Femur (tissue), 1 donor: Measurements from ENCODE around the gene KLF5.
A peak's percentile ranks its signal among the peaks of the same experiment; 100 is the strongest.

Experiments used
- DNase-seq: peaks from one replicate; pipeline ENCODE4 v3.0.0-alpha.2; 2017

The KLF5 gene

DNA sequence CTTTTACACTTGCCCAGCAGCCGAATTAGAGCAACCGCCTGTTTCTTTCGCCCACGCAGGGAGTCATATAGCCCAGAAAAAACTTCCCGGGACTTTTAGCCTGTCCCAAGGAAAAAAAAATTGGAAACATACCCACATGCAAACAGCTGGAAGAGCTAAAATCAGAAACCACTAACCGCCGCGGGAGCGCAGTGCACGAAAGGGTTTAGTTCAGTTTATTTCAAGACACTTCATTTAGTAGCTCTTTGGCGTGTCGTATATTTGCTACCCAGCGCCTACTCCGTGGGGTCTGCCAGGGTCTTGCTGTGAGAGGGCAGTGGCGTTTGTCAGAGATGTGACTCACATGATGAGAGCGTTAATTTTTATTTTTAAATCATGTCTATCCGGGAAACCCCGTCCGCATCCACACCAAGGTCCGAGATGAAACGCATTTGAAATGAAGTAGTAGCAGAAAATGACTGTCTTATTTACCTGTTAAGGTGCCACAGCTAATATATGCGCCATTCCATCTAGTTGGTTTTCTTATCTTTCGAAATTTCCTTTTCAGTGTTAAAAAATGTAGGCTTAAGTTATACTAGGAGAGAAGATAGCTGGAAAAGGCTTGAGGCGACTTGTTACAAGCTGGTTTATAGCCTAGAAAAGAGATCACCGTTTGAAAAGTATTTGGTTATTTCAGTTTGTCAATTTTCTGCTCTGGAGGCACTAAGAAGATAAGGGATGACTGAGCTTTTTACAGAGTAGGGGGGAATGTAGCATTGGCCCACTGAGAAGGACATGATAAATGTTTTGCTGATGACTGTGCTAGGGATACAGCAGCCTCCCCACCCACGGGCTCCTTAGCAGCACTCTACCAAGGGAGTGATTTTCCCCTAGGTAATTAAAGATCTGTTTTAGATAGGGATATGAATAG is 1.7 kb downstream of the KLF5 start:
- DNase-seq: peak; percentile 74

DNA sequence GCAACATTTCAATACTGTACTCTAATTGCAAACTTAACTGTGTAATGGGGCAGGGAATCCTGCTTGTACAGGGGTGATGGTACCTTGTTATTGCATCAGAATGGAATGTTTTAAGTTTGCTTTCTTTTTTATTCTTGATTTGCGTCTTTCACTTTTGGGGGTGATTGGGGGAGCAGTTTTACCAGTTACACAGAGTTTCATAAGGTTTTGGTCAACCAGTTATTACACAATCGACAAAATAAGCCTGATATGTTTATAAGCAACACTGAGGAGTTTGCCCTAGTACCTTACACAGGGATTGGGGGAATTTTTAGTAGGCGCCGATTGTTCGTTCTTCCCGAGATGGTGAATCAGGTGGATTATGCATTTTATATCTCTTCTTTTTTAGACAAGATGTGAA is 2.7 kb downstream of the KLF5 start:
- no peak for DNase-seq

DNA sequence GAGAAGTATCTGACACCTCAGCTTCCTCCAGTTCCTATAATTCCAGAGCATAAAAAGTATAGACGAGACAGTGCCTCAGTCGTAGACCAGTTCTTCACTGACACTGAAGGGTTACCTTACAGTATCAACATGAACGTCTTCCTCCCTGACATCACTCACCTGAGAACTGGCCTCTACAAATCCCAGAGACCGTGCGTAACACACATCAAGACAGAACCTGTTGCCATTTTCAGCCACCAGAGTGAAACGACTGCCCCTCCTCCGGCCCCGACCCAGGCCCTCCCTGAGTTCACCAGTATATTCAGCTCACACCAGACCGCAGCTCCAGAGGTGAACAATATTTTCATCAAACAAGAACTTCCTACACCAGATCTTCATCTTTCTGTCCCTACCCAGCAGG is 3.1 kb downstream of the KLF5 start:
- no peak for DNase-seq

DNA sequence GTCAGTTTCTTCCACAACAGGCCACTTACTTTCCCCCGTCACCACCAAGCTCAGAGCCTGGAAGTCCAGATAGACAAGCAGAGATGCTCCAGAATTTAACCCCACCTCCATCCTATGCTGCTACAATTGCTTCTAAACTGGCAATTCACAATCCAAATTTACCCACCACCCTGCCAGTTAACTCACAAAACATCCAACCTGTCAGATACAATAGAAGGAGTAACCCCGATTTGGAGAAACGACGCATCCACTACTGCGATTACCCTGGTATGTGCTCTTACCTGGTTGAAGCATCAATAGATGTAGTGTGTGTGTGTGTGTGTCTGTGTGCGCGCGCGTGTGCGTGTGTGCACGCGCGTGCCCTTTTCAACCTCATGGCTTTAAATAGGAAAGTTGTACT is 3.7 kb downstream of the KLF5 start:
- DNase-seq: no peak

DNA sequence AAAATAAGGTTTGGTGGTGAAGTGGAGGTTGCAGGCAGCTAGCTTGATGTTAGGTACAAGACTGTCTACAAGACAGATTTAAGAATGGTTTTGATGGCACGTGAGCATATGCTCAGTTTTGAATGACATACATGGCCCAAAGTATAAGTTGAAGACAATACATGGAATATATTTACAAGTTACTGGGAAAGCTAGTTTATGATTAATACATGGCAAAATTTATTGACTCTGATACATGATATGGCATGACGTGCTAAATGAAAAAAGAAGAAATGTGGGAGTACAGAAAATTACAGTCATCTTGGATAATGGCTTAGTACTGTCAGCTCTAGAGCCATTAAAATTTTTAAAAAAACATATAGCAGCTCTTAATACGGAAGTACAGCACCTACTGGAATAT is 4.4 kb downstream of the KLF5 start:
- no peak for DNase-seq

DNA sequence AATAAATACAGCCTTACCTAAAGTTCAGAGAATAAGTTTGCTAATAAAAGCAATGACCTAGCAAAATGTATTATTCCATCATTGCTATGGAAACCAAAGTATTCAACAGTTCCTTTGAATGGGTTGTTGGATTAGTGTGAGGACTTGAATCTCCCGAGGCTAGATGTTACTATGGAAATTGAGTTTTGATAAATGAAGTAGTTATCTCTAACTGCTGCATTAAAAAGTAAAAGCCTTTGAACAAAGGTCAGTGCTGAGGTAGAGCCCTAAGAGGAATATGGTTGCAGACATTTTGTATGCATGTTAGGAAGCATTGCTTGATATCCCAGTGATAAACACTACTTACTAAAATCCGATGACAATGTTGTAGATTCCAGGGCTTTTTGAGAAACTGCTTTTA is 6.2 kb downstream of the KLF5 start:
- no peak for DNase-seq

DNA sequence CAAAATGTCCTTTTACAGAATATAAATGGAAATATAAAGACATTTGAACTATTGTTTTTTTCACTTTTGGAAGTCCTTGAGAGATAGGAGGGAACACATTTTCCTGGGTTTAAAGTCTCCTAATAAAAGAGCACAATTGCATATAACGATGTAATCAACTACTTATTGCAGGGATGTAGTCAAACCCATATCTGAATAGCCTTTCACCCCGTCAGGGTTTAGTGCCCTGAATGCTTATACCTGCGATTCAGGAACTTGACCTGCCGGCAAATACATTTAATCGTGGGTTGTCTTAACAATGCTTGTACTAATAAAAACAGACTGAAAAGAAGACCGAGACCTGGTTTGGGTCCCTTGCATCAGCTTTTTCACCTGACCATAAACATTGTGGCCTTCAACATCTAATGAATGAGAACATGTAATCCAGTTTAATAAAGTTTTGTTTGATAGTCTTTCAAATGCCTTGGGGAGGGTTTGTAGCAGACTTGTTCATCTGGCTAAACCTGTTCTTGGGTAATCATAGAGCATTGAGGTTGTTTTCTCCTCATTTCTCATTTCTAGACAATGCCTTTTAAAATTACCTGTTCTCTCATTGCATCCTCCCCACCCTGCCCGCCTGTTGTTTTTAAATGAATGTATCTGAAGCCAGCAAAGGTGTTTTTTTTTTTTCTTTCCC is 7.0 kb downstream of the KLF5 start:
- no peak for DNase-seq

DNA sequence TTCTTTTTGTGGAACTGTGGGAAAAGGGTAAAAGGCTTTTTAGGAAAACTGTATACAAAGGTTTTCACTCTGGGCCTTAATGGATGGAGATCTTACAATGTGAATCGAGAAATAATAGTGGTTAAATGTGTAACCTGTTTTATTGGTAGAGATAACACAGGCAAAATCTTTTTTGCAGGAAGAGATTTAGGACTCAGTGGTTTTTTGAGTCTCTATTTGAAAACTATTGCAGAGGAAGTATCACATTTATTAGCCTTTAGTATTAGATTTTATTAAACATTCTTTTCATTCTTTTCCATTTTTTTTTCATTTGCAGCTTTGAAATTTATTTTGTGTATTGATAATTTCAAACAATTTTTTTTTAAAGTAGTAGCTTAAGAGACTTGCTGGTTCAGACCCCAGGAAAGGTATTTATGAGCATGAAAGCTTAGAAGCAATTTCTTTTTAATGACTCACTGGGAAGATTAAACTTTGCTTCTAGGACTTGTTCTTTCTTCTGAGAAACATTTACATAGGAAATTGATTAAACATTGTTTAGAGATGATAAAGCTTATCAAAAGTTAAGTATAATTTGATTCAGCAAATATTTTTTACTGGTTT is 10.5 kb downstream of the KLF5 start:
- no peak for DNase-seq

DNA sequence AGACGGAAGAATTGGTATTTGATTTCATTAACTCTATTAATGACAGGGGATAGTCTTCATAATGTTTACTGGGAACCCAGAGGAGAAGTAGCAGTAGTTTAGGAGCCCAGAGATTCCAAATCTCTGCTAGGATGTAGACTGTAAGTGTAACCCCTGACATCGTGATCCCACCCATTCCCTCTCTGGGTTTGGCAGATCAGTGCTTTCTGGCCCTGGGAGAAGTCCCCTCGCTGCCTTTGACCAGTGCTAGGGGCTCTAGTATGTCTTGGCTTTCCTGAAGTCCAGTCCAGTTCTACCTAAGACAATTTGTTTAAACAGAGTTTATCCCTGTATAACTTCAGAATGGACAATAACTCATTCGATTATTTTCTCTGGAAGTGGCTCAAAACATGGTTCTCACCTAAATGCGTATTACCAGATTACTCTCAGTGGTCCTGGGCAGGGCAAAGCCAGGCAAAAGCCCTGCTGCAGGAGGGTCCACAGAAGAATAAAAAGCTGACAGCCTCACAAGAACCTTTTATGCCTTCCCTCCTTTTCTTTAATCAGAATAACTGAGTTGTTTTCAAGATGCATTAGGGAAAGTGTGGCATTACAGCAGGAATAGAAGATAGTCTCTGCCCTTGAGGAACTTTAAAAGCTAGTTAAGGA is 11.8 kb downstream of the KLF5 start:
- DNase-seq: no peak

DNA sequence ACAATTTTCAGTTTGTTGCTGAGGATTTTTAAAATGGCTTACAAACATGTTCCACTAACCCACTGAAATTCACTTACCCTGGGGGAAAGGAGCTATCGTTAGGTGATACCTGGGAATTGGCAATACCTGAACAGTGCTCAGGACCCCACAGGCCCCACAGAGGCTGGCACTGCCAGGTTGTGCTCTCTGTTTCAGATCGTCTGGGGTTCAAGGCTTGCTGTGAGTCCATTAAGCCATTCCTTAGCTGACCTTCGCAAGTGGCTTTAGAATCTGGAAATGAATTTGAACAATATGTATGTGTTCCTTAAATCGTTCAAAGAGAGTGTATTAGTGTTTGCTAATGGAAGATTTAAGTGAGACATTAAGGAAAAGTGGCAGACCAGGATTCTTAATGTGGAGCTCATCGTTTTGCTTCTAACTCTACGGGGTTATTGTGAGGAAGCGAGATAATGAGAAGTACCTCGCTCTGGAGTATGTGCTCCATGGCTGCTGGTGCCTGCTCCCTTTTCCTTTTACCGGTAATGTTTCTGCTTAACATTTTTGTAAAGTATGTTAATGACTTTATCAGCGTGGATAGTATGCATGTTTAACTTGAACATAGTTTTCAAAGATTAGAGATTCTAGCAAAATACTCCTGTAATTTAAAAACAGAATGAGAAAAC is 13.6 kb downstream of the KLF5 start:
- DNase-seq: no peak

DNA sequence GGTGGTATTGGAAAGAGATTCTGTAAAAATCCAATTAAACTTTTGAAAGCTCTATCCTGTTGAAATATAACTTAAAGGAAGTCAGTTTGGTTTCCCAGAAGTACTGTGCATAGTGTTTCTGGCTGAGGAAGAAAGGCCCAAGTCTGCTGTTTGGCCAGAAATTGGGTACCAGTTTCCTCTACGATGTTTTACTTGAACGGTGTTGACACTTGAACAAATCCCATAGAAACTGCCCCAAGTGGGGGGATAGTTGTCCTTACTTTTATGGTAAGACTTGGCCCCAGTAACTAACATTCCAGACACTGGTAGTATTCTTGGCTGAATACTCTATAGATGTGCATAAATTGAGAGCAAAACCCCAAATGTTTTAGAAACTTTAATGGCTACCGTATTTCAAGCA is 14.2 kb downstream of the KLF5 start:
- peak; percentile 48 for DNase-seq

DNA sequence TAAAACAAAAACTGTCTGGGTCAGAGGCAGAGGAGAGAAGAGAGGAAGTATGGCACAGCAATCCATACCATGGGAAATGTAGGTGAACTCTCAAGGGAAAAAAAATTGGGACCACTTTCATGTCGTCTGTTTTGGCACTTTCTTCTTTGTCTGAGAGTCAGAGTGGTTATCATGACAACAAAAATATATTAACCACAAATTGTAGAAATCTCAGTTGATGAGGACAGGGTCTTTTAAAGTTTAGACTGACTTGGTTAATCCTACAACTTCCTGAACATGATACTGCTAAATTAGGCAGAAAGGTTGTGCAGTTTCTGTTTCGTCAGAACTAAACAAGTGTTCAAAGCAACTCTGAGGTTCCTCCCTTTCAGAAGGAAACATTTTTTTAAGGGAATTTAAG is 15.2 kb downstream of the KLF5 start:
- DNase-seq: no peak

DNA sequence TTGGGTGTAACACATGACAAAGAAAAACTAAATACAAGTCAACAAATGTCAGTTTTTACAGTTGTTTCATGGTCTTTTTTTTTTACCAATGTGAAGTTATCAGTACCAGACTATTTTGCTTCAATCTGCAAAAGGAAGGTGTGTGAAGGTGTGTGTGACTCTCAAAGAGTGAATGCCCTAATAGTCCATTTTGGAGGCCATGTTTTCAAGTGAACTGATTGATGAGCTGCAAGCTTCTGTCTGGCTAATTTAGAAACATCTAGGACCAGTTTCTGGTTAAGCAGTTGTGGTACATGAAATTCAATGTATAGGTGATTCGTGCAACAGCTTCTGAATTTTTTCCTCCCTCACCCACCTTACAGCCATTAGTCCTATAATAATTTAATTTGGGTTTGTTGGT is 16.1 kb downstream of the KLF5 start:
- no peak for DNase-seq

DNA sequence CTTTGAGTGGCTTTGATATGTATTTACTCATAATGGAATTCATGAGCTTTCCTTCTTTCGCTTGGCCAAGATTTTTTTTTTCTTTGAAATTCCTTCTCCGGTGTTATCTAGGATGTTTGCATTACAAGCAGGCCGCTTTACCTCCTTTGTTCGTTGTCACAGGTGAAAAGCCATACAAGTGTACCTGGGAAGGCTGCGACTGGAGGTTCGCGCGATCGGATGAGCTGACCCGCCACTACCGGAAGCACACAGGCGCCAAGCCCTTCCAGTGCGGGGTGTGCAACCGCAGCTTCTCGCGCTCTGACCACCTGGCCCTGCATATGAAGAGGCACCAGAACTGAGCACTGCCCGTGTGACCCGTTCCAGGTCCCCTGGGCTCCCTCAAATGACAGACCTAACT is 16.7 kb downstream of the KLF5 start:
- DNase-seq: no peak

DNA sequence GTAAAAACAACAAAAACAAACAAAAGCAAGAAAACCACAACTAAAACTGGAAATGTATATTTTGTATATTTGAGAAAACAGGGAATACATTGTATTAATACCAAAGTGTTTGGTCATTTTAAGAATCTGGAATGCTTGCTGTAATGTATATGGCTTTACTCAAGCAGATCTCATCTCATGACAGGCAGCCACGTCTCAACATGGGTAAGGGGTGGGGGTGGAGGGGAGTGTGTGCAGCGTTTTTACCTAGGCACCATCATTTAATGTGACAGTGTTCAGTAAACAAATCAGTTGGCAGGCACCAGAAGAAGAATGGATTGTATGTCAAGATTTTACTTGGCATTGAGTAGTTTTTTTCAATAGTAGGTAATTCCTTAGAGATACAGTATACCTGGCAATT is 17.1 kb downstream of the KLF5 start:
- DNase-seq: no peak

DNA sequence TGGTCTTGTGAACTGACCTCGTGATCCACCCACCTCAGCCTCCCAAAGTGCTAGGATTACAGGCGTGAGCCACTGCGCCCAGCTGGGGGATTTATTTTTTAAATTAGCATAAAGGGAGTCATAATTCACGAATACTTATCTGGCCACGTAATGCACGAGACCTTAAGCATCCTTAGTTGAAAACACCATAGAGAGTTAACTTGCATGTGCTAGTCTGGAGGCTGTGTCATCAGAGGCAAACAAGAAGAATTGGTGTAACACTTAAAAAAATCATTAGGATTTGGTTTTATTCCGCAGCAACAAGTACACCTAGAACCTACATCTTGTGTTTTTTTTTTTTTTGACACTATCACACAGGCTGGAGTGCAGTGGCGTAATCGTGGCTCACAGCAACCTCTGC is 19.1 kb downstream of the KLF5 start:
- DNase-seq: no peak

DNA sequence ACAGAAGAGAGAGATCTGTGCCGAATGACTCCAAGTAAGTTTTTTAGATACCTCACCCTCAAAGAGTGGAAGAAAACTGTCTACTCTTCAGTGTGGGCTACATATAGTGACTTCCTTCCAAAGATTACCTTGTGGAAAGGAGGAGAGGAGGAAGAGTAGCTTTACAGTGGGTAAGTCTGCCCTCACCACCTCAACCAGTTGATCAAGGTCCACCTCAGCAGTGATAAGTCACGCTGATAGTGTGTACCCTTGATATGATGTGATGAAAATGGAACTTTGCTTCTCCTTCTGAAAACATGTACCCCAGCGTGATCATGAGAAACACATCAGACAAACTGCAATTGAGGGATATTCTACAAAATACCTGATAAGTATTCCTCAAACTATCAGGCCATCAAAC is 20.6 kb downstream of the KLF5 start:
- no peak for DNase-seq

DNA sequence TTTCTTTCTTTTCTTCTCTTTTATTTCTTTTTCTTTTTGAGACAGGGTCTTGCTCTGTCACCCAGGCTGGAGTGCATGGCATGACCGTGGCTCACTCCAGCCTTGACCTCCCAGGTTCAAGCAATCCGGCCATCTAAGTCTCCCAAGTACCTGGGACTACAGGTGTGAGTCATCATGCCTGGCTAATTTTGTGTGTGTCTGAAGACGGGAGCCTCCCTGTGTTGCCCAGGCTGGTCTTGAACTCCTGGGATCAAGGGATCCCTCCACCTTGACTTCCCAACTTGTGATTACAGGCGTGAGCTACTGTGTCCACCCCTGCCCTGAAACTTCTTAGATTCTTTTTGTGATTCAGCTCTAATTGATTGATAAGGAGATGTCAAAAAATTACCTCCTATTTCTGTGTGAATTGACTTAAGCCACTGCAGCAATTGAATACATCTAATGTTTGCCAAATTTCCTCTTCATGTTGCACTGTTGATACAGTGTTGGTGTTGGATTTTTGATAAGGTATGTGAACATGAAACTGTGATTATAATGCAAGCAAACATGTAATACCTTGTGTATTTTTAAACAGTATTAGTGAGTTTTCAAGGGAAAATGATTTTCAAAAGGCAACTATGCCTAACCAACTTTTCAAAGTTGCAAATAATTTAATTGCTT is 22.6 kb downstream of the KLF5 start:
- DNase-seq: no peak

DNA sequence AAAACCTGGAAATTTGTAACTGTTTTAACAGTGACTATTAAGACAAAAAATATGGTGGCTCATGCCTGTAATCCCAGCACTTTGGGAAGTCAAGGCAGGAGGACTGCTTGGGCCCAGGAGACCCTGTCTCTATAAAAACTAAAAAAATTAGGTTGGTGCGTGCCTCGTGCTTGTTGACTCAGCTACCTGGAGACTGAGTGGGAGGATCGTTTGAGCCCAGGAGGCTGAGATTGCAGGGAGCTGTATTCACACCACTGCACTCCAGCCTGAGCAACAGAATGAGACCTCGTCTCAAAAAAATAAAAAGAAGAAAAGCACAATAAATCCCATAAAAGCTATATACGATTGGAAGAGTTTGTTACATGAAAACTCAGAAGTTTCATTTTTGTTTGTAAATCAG is 23.7 kb downstream of the KLF5 start:
- DNase-seq: no peak

DNA sequence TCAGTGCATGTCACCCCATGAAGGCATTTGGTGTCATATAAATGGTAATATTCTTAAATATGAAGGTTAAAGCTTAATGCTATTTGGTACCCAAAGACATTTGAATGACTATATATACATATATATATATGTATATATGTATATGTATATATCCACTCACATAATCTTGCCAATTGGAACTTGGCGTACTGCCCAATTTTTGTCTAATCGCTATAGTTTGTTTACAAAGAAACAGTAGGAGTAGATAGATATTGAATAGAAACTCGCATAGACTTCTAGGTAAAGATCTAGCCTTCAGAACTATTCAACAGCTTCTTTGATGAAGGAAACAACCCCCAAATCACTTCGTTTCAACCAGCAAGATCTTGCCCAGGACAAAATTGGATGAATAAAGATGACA is 24.1 kb downstream of the KLF5 start:
- no peak for DNase-seq

DNA sequence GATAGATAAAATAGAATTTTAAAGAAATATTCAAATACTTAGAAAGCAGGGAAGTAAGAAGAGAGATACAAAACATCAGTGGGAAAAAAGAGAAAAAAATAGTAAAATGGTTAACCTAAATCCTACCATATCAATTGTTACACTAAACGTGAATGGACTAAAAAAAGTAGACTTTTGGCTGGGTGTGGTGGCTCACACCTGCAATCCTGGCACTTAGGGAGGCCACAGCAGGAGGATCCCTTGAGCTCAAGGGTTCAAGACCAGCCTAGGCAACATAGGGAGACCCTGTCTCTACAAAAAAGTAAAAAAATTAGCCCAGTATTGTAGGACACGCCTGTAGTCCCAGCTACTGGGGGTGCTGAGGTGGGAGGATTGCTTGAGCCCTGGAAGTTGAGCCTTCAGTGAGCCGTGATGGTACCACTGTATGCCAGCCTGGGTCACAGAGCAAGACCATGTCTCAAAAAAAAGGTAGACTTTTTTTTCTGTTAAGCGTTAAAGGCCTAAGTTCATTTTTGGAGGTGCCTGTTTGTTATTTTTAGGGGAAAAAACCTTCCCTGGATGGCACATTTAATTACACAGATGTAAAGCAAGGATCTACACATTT is 29.6 kb downstream of the KLF5 start:
- no peak for DNase-seq

DNA sequence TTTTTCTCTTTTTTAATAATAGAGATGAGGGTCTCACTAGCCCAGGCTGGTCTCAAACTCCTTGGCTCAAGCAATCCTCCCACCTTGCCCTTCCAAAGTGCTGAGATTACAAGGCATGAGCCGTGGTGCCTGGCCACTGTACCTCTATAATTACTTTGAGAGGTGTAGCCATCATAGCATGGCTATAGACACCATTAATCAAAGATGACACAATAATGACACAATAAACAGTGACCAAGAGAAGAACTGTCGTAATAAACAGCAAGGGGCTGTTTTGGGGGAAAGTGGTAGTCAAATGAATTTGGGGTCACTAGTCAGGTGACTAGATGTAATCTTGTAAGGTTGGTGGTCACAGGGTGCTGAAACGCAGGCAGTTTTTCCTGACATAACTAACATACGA is 30.4 kb downstream of the KLF5 start:
- DNase-seq: no peak
